Measurements from ENCODE around the gene ASXL1. TPM values are rescaled to one million over a fixed set of nuclear protein-coding genes. Genes with fewer than 3 reads are reported as not detected.
A peak's percentile ranks its signal among the peaks of the same experiment; 100 is the strongest.

Gene ASXL1
- polyA plus RNA-seq, 1 experiment: 28.9 TPM

DNA sequence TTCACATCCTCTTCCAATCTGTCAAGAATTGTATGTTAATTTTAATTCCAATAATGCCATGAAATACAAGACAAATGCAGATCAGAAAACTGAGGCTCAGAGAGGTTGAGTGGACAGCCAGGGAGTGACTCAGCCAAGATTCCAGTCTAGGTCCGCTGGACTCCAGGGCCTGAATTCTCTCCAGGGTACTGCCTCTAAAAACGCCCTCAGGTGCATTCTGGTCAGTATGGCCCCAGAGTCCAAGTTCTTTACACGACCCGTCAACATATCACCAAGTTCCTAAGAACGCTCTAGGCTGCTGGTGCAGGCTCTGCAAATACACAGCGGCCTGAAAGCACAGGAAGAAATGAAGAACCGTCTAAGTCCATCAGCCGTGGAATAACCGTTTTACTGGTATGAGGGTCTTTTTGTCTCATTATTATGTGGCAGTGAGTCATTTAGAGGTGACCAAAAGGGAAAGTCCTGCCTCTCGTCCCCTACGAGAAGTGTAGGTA lies 709 bp upstream of the ASXL1 start:
- CTCF ChIA-PET: no interaction called here
- Histone ChIP-seq H3K4me3 (ENCODE audit: low read depth, low read length) (peak overlapping the region; percentile 93), H3K9me3 (ENCODE audit: control insufficient read depth, insufficient read depth, low read length) (peaks cover 5% of the 10 kb centered on the region), H3K27ac (ENCODE audit: low read depth, low read length) (peak overlapping the region; percentile 99), H3K27me3 (ENCODE audit: control insufficient read depth, insufficient read depth, low read length) (no peaks in the 10 kb centered on the region)
- POLR2A ChIA-PET: interaction anchor here (0.5 to 1.2 kb wide), 9 partner anchors 12 to 415 kb away, joined by 3 to 8 read pairs (median 4); no protein-coding TSS in a partner anchor
- TF ChIP-seq CTCF (IDR thresholded peaks at IDR 0.05; ENCODE audit: low read depth, low read length): no peak
- no peak for DNase-seq (ENCODE audit: low read depth, low spot score)

GRCh38 chr20:32358632-32358882 lies 426 bp downstream of the ASXL1 start:
- peaks cover 5% of the 10 kb centered on the region for H3K9me3 ChIP-seq (ENCODE audit: control insufficient read depth, insufficient read depth, low read length)
- H3K27ac ChIP-seq (ENCODE audit: low read depth, low read length): peak overlapping the region; percentile 86
- no peak for TF ChIP-seq CTCF (IDR thresholded peaks at IDR 0.05; ENCODE audit: low read depth, low read length)
- no peaks in the 10 kb centered on the region for H3K27me3 ChIP-seq (ENCODE audit: control insufficient read depth, insufficient read depth, low read length)
- CTCF ChIA-PET: no interaction called here
- POLR2A ChIA-PET: interaction anchor here (0.5 to 1.1 kb wide), 3 partner anchors 48 to 1066 kb away, joined by 3 to 8 read pairs (median 4); no protein-coding TSS in a partner anchor
- DNase-seq (ENCODE audit: low read depth, low spot score): no peak
- H3K4me3 ChIP-seq (ENCODE audit: low read depth, low read length): peak overlapping the region; percentile 93

DNA sequence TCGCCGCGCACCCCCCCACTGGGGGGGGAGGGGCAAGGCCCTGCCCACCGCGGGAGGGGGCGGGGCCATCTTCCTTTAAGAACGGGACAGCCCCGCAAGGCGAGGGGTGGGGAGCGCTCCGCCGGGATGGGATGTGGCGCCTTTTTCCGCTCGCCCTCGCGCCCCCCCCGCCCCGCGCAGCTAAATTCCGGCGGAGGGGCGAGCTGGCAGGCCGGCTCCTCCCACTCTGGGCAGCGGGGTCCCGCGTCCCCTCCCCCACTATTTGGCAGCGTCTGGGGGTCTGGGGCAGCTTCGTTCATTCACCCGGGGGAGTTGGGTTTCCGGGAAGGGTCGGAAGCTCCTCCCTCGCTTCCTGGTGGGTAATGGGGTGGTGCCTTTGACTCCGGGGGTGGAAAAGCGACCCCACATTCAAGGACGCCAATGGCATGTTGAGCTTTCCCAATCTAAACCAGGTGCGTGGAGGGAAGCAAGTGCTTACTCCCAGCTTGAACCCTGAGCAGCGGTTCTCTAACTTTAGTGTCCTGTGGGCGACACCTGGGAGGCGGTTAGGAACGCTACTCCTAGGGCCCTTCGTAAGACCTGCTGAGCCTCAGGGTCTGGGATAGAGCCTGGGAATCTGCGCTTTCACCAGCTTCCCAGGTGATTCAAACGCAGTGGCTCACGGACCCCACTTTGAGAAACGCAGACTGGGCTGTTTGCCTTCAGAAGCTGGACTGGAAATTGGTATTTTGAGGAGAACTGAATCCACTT lies 927 bp downstream of the ASXL1 start:
- peaks cover 5% of the 10 kb centered on the region for H3K9me3 ChIP-seq (ENCODE audit: control insufficient read depth, insufficient read depth, low read length)
- H3K27me3 ChIP-seq (ENCODE audit: control insufficient read depth, insufficient read depth, low read length): no peaks in the 10 kb centered on the region
- DNase-seq (ENCODE audit: low read depth, low spot score): no peak
- CTCF ChIA-PET: interaction anchor here (0.6 kb wide), 1 partner anchor 90 kb away, joined by 5 read pairs; no protein-coding TSS in a partner anchor
- TF ChIP-seq CTCF (IDR thresholded peaks at IDR 0.05; ENCODE audit: low read depth, low read length): no peak
- POLR2A ChIA-PET: interaction anchor here (0.6 to 1.4 kb wide), 3 partner anchors 17 to 198 kb away, joined by 3 to 8 read pairs (median 3); no protein-coding TSS in a partner anchor
- peak overlapping the region; percentile 93 for H3K4me3 ChIP-seq (ENCODE audit: low read depth, low read length)
- peak overlapping the region; percentile 86 for H3K27ac ChIP-seq (ENCODE audit: low read depth, low read length)

GRCh38 chr20:32359633-32360332 lies 1.7 kb downstream of the ASXL1 start:
- peak overlapping the region; percentile 86 for H3K27ac ChIP-seq (ENCODE audit: low read depth, low read length)
- DNase-seq (ENCODE audit: low read depth, low spot score): no peak
- H3K9me3 ChIP-seq (ENCODE audit: control insufficient read depth, insufficient read depth, low read length): peaks cover 5% of the 10 kb centered on the region
- H3K4me3 ChIP-seq (ENCODE audit: low read depth, low read length): peak overlapping the region; percentile 93
- ChIA-PET CTCF (interaction anchor here (0.5 to 0.6 kb wide), 2 partner anchors 91 to 203 kb away, joined by 3 to 5 read pairs; no protein-coding TSS in a partner anchor), POLR2A (interaction anchor here (1.4 kb wide), 1 partner anchor 17 kb away, joined by 3 read pairs; no protein-coding TSS in a partner anchor)
- TF ChIP-seq CTCF (IDR thresholded peaks at IDR 0.05; ENCODE audit: low read depth, low read length): no peak
- no peaks in the 10 kb centered on the region for H3K27me3 ChIP-seq (ENCODE audit: control insufficient read depth, insufficient read depth, low read length)

GRCh38 chr20:32360333-32360634 lies 2.2 kb downstream of the ASXL1 start:
- H3K27me3 ChIP-seq (ENCODE audit: control insufficient read depth, insufficient read depth, low read length): no peaks in the 10 kb centered on the region
- no peak overlapping the region for H3K27ac ChIP-seq (ENCODE audit: low read depth, low read length)
- ChIA-PET POLR2A (interaction anchor here (1.4 kb wide), 1 partner anchor 18 kb away, joined by 3 read pairs; no protein-coding TSS in a partner anchor), CTCF (interaction anchor here (0.5 kb wide), 1 partner anchor 204 kb away, joined by 3 read pairs; no protein-coding TSS in a partner anchor)
- DNase-seq (ENCODE audit: low read depth, low spot score): no peak
- no peak for TF ChIP-seq CTCF (IDR thresholded peaks at IDR 0.05; ENCODE audit: low read depth, low read length)
- peak overlapping the region; percentile 93 for H3K4me3 ChIP-seq (ENCODE audit: low read depth, low read length)
- H3K9me3 ChIP-seq (ENCODE audit: control insufficient read depth, insufficient read depth, low read length): peaks cover 5% of the 10 kb centered on the region
